HTERT RPE-1 (cell line): ENCODE results near the gene UBL5.
"Not testable (repeated sequence)": the region's sequence is repeated elsewhere in the genome, so short reads cannot be mapped to it uniquely, and the experiment has no call there.

Experiments used
- in situ Hi-C: fragments of 300-500 bp; cut with MboI; formaldehyde crosslinking; loops from 4 replicates; pipeline ENCODE4 v1.14.3; 2020; ENCODE audit warnings: low sequenced_read_pairs

UBL5 gene

GRCh38 chr19:9827289-9828238 lies at the start of gene UBL5:
TSS of gene UBL5 (plus strand) at chr19:9827918. CDS start at chr19:9828338, 420 bp downstream.
- in situ Hi-C loops: no loop called here

- in situ Hi-C loops: no loop called here
These were observed 45.4 kb upstream of the UBL5 start for GRCh38 chr19:9782338-9782737.

DNA sequence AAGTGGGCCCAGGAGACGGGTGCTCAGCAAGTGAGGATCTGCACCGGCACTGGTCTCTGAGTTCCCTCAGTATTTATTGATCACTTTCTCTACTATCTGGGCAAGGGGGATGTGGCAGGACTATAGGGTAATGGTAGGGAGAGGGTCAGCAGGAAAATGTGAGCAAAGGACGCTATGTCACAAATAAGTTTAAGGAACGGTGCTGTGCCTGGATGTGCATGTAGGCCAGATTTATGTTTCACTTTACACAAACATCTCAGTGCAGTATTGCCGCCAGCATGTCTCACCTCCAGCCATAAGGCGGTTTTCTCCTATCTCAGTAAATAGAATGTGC lies 43.6 kb upstream of the UBL5 start:
- in situ Hi-C loops: not testable (repeated sequence)

DNA sequence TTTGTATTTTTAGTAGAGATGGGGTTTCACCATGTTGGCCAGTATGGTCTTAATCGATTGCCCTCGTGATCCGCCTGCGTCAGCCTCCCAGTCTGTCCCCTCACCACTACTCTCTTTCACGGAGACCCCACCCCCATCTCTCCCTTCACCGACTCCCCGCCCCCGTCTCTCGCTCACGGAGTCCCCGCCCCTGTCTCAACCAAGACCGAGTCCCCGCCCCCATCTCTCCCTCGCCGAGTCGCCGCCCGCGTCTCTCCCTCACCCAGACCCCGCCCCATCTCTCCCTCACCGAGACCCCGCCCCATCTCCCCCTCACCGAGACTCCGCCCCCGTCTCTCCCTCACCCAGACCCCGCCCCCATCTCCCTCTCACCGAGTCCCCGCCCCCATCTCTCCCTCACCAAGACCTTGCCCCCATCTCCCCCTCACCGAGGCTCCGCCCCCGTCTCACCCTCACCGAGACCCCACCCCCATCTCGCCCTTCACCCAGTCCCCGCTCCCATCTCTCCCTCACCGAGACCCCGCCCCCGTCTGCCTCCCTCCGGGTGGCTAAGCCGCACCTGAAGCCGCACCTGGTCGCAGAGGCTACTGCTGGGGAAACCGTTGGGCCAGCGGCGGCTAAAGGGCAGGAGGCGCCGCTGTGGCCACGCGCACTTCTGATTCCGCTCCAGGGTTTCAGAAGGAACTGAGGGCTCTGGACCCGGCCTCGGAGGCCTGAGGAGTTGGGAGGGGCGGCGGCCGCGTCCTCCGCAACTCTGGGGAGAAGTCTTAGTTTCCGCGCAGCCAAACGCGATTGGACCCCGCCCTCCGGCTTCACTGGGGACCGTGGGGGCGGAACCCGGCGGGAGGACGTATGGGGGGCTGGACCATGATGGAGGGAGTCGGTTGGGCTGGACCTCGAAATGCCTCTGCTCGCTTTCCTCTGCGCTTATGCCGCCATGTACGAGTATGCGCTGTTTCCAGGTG lies 42.1 kb upstream of the UBL5 start:
- in situ Hi-C loops: no loop called here

- in situ Hi-C loops: no loop called here
These were observed 41.4 kb upstream of the UBL5 start for GRCh38 chr19:9786342-9786741.

- in situ Hi-C loops: no loop called here
These were observed 40.9 kb upstream of the UBL5 start for GRCh38 chr19:9786819-9787218.

DNA sequence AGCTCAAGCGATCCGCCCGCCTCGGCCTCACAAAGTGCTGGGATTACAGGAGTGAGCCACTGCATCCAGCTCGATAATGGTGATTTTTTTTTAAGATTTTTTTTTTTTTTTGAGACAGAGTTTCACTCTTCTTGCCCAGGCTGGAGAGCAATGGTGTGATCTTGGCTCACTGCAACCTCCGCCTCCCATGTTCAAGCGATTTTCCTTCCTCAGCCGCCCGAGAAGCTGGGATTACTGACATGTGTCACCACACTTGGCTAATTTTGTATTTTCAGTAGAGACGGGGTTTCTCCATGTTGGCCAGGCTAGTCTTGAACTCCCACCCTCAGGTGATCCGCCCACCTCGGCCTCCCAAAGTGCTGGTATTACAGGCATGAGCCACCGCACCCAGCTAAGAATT lies 39.1 kb upstream of the UBL5 start:
- in situ Hi-C loops: not testable (repeated sequence)

DNA sequence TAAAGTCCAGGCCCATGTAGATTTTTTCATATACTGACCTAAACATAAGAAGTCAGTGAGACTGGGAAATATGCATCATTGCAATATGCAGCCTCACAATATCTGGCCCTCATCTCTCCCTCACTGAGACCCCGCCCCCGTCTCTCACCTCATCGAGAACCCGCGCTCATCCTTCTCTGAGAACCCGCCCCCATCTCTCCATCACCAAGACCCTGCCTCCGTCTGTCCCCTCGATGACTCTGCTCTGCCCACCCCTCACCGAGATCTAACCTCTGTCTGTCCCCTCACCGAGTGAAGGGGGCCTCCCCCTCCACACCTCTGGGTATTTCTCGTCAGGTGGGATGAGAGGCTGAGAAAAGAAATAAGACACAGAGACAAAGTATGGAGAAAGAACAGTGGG lies 38.7 kb upstream of the UBL5 start:
- in situ Hi-C loops: no loop called here

- in situ Hi-C loops: not testable (repeated sequence)
These were observed 38.1 kb upstream of the UBL5 start for GRCh38 chr19:9789579-9789978.

DNA sequence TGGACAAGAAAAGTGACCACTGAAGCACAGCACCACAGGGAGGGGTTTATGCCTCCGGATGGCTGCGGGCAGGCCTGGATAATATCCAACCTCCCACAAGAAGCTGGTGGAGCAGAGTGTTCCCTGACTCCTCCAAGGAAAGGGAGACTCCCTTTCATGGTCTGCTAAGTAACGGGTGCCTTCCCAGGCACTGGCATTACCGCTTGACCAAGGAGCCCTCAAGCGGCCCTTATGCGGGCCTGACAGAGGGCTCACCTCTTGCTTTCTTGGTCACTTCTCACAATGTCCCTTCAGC lies 36.7 kb upstream of the UBL5 start:
- in situ Hi-C loops: not testable (repeated sequence)

- in situ Hi-C loops: no loop called here
These were observed 36.0 kb upstream of the UBL5 start for GRCh38 chr19:9791552-9792205.

DNA sequence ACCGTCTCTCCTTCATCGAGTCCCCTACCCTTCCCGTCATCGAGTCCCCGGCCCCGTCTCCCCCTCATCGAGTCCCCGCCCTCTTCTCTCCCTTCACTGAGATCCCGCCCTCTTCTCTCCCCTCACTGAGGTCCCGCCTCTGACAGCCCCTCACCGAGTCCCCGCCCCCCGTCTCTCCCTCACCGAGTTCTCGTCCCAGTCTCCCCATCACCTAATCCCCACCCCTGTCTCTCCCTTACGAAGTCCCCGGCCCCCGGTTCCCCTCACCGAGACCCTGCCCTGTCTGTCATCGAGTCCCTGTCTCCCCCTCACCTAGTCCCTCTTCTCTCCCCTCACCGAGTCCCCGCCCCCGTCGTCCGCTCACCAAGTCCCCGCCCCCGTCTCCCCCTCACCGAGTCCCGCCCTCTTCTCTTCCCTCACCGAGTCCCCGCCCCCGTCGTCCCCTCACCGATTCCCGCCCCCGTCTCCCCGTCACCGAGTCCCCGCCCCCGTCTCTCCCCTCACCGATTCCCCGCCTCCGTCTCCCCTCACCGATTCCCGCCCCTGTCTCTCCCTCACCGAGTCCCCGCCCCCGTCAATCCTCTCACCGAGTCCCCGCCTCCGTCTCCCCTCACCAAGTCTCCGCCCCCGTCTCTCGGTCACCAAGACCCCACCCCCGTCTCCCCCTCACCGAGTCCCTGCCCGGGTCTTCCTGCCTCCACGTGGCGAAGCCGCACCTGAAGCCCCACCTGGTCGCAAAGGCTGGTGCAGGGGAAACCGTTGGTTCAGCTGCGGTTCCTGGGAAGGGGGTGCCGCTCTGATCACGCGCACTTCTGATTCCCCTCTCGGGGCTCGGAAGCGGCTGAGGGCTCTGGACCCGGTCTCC lies 35.3 kb upstream of the UBL5 start:
- in situ Hi-C loops: no loop called here

DNA sequence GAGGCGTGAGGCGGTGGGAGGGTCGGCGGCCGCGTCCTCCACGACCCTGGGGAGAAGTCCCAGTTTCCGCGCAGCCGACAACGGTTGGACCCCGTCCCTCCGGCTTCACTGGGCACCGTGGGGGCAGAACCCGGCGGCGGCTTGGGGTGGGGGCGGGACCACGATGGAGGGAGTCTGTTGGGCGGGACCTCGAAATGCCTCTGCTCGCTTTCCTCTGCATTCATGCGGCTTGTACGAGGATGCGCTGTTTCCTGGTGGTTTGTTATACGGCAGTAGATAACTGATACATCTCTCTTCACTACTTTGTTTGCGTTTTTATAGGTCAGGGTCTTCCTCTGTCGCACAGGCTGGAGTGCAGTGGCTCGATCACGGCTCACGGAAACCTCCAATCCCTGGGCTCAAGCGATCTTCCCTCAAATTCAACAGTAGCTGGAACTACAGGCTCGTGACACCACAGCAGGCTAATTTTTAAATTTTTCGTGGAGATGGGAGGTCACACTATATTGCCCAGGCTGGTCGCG lies 34.6 kb upstream of the UBL5 start:
- in situ Hi-C loops: no loop called here

DNA sequence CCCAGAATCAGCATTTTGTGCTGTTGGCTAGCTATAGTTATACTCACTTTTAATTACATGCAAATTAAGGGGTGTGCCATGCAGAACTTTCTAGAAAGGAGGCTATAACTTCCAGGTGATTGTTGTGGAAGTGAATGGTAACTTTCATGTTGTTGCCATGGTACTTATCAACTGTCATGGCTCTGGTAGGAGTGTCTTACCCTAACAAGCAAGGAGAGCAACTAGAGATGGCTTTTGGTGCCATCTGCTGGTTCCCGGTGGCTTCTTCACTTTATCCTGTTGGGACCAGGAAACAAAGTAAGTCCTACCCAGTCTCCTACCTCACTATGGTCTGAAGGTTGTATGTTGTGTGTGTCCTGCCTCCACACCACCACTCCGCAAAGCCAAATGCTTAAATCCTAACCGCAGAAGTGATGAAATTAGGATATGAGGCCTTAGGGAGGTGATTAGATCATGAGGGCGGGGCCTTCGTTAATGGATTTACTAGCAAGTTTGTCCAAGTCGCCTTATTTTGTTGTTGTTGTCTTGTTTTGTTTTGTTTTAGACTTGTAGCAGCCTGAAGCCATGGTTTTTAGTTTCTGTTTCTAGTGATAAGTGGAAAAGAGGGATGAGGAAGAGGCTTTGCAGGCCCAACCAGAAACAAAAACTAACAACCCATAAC lies 31.5 kb upstream of the UBL5 start:
- in situ Hi-C loops: no loop called here

GRCh38 chr19:9797871-9798270 lies 29.8 kb upstream of the UBL5 start:
- in situ Hi-C loops: no loop called here

DNA sequence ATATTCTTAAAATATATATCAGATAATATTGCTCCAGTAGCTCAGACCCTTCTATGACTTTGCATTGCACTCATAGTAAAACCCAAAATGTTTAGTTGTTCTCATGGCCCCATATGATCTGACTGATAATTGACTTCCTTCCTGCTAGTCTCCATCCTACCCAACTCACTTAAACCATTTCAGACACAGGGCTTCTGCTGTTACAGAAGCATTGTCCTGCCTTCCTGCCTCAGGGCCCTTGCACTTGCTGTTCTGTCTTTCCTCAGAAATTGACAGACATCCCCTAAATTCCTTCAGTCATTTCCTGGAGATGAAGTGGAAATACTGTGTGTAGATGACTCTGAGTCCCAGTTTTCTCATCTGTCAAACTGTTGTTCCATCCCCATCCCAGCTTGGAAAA lies 28.6 kb upstream of the UBL5 start:
- in situ Hi-C loops: no loop called here

DNA sequence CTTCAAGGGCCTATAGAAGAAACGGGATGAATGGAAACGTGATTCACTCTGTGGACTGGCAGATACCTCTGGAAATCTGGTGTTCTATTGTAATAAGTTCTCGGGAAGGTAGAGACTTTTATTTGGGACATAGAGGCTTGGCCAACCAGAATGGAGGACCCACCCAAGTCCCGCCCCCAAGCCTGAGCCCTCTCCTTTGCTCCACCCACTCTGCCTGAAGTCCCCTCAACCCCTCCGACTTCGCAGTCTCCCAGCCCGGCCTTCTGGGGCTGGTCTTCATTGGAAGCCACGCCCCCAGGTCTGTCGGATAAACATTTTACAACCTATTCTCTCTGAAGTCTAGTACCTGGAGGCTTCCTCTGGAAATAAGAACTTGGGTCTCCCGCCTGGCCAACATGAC lies 25.7 kb upstream of the UBL5 start:
- in situ Hi-C loops: no loop called here

DNA sequence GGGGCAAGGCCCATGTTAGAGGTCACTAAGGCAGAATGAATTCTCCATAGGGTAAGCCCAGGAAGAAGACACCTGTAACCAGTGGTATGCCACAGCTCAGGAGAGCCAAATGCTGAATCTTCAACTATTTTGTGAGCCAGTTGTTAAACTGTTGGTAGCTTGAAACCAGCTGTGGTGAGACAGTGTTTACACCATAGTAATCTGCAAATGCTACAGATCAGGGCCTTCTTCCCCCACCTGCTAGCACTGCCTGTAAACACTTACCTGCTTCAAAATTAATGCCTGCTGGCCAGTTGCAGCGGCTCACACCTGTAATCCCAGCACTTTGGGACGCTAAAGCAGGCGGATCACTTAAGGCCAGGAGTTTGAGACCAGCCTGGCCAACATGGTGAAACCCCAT lies 20.9 kb upstream of the UBL5 start:
- in situ Hi-C loops: no loop called here

- in situ Hi-C loops: no loop called here
These were observed 18.6 kb upstream of the UBL5 start for GRCh38 chr19:9808855-9809824.
